ENCODE data around the gene PP2D1. TPM values are rescaled to one million over a fixed set of nuclear protein-coding genes. Genes with fewer than 3 reads are reported as not detected.
"Not testable (repeated sequence)": the region's sequence is repeated elsewhere in the genome, so short reads cannot be mapped to it uniquely, and the experiment has no call there.

PP2D1 gene
- polyA plus RNA-seq, 2 of the 4 experiments (the other 2 are of a cell fraction) = not detected

DNA sequence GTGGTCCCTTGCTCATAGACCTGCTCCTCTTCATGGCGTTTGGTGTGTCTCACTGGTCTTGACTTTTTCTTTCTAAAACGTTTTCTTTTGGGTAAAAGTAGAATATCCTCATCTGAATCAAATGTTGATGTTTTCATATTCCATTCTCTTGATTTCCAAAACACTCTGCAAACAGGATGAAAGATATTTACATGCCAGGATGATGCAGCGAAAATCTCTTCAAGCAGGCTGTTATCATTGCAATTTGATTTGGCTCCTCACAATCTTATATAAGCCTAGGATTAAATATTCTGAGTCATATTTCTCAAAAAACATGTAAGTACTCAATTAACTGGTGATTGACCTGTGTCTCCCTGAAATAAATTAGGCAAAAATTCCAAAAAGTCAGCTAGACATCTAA lies 10.1 kb downstream of the PP2D1 start (continued):
- TF ChIP-seq, protein P1, sequence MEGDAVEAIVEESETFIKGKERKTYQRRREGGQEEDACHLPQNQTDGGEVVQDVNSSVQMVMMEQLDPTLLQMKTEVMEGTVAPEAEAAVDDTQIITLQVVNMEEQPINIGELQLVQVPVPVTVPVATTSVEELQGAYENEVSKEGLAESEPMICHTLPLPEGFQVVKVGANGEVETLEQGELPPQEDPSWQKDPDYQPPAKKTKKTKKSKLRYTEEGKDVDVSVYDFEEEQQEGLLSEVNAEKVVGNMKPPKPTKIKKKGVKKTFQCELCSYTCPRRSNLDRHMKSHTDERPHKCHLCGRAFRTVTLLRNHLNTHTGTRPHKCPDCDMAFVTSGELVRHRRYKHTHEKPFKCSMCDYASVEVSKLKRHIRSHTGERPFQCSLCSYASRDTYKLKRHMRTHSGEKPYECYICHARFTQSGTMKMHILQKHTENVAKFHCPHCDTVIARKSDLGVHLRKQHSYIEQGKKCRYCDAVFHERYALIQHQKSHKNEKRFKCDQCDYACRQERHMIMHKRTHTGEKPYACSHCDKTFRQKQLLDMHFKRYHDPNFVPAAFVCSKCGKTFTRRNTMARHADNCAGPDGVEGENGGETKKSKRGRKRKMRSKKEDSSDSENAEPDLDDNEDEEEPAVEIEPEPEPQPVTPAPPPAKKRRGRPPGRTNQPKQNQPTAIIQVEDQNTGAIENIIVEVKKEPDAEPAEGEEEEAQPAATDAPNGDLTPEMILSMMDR (IDR thresholded peaks at IDR 0.05) = no peak
- TF ChIP-seq MYC (IDR thresholded peaks at IDR 0.05; ENCODE audit: borderline replicate concordance, low read length) = no peak
- TF ChIP-seq HEYL (CRISPR knock-in tag; IDR thresholded peaks at IDR 0.05) = no peak
- TF ChIP-seq, protein P2, sequence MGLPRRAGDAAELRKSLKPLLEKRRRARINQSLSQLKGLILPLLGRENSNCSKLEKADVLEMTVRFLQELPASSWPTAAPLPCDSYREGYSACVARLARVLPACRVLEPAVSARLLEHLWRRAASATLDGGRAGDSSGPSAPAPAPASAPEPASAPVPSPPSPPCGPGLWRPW (IDR thresholded peaks at IDR 0.05) = no peak

DNA sequence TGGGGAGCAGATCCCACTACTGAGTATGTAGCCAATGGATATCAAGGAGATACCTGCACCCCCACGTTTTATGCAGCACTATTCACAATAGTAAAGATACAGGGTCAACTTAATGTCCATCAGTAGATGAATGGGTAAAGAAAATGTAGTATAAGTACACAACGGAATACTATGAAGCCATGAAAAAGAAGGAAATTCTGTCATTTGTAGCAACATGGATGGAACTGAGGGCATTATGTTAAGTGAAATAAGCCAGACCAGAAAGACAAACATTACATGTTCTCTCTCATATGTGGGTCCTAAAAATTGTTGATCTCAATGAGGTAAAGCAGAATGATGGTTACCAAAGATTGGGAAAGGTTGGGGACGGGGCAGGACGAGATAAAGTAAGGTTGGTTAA lies 14.6 kb downstream of the PP2D1 start:
- Histone ChIP-seq H3K4me1 (no peaks in the 10 kb centered on the region), H3K9me3 (no peaks in the 10 kb centered on the region), H3K4me3 (no peak overlapping the region), H3K27ac (no peak overlapping the region), H3K4me2 (no peak overlapping the region)
- ChIA-PET POLR2A (no interaction called here), CTCF (no interaction called here)
- no peak for DNase-seq (ENCODE audit: low read depth in 1 of 2, low spot score in 1 of 2)
- ATAC-seq = no peak
- FAIRE-seq = no peak
- WGBS (ENCODE audit: missing lambda C conversion rate) = 69% methylated on average over 4 of the region's 4 CpGs
- TF ChIP-seq, protein P1 (IDR thresholded peaks at IDR 0.05) = no peak

DNA sequence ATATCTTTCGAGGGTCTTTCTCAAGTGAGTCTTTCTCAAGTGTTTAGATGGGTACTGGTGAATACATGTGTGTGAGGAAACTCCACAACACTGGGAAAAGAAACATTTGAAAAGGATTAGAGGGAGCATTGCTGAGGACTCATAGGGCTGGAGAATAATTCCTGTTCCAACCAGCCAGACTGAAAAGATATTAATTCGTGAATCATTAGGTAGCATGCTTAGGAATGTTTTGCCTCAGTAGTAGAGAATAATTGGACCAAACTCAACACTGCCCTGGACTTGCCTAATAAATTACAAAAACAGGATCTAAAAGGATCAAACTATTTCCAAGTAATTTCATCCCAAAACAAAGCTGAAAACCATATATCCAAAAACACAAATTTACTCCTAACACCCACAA lies 17.3 kb downstream of the PP2D1 start:
- POLR2A ChIA-PET = no interaction called here
- FAIRE-seq = no peak
- CTCF ChIA-PET = interaction anchor here (1.3 kb wide), 1 partner anchor 9 kb away, joined by 3 read pairs; no protein-coding TSS in a partner anchor
- WGBS (ENCODE audit: missing lambda C conversion rate) = 76% methylated on average over 2 of the region's 2 CpGs
- ATAC-seq = no peak
- no peak for DNase-seq (ENCODE audit: low read depth in 1 of 2, low spot score in 1 of 2)
- Histone ChIP-seq H3K4me2 (no peak overlapping the region), H3K9me3 (no peaks in the 10 kb centered on the region), H3K4me1 (no peaks in the 10 kb centered on the region), H3K27ac (no peak overlapping the region), H3K4me3 (no peak overlapping the region)
- TF ChIP-seq KDM5A (IDR thresholded peaks at IDR 0.05) (no peak), EHMT2 (IDR thresholded peaks at IDR 0.05; ENCODE audit: low read depth) (no peak), HOXB5 (CRISPR knock-in tag; IDR thresholded peaks at IDR 0.05) (no peak), POLR2AphosphoS2 (conservative IDR thresholded peaks at IDR 0.05; ENCODE audit: low read length) (no peak), ZNF302 (CRISPR knock-in tag; IDR thresholded peaks at IDR 0.05) (no peak), JUN (IDR thresholded peaks at IDR 0.05) (no peak), RAD21 (conservative IDR thresholded peaks at IDR 0.05 in 1 of 2, IDR thresholded peaks at IDR 0.05 in 1 of 2) (no peak), GATA3 (IDR thresholded peaks at IDR 0.05; ENCODE audit: borderline replicate concordance) (no peak), TFCP2L1 (CRISPR knock-in tag; IDR thresholded peaks at IDR 0.05) (no peak), ESRRA (IDR thresholded peaks at IDR 0.05; ENCODE audit: borderline replicate concordance, low read length) (no peak), CHD4 (IDR thresholded peaks at IDR 0.05; ENCODE audit: borderline replicate concordance) (no peak), ZSCAN20 (CRISPR knock-in tag; IDR thresholded peaks at IDR 0.05) (no peak), NPAS2 (CRISPR knock-in tag; IDR thresholded peaks at IDR 0.05; ENCODE audit: borderline replicate concordance) (no peak), NR3C1 (IDR thresholded peaks at IDR 0.05) (no peak)
- TF ChIP-seq, protein P3, sequence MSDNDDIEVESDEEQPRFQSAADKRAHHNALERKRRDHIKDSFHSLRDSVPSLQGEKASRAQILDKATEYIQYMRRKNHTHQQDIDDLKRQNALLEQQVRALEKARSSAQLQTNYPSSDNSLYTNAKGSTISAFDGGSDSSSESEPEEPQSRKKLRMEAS (IDR thresholded peaks at IDR 0.05) = no peak
- TF ChIP-seq, protein P4, sequence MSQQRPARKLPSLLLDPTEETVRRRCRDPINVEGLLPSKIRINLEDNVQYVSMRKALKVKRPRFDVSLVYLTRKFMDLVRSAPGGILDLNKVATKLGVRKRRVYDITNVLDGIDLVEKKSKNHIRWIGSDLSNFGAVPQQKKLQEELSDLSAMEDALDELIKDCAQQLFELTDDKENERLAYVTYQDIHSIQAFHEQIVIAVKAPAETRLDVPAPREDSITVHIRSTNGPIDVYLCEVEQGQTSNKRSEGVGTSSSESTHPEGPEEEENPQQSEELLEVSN (IDR thresholded peaks at IDR 0.05; ENCODE audit: borderline replicate concordance, low read depth) = no peak
- TF ChIP-seq, protein P5, sequence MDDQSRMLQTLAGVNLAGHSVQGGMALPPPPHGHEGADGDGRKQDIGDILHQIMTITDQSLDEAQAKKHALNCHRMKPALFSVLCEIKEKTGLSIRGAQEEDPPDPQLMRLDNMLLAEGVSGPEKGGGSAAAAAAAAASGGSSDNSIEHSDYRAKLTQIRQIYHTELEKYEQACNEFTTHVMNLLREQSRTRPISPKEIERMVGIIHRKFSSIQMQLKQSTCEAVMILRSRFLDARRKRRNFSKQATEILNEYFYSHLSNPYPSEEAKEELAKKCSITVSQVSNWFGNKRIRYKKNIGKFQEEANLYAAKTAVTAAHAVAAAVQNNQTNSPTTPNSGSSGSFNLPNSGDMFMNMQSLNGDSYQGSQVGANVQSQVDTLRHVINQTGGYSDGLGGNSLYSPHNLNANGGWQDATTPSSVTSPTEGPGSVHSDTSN (IDR thresholded peaks at IDR 0.05) = no peak
- TF ChIP-seq, protein P6, sequence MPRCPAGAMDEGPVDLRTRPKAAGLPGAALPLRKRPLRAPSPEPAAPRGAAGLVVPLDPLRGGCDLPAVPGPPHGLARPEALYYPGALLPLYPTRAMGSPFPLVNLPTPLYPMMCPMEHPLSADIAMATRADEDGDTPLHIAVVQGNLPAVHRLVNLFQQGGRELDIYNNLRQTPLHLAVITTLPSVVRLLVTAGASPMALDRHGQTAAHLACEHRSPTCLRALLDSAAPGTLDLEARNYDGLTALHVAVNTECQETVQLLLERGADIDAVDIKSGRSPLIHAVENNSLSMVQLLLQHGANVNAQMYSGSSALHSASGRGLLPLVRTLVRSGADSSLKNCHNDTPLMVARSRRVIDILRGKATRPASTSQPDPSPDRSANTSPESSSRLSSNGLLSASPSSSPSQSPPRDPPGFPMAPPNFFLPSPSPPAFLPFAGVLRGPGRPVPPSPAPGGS (IDR thresholded peaks at IDR 0.05) = no peak
- TF ChIP-seq, protein P7, sequence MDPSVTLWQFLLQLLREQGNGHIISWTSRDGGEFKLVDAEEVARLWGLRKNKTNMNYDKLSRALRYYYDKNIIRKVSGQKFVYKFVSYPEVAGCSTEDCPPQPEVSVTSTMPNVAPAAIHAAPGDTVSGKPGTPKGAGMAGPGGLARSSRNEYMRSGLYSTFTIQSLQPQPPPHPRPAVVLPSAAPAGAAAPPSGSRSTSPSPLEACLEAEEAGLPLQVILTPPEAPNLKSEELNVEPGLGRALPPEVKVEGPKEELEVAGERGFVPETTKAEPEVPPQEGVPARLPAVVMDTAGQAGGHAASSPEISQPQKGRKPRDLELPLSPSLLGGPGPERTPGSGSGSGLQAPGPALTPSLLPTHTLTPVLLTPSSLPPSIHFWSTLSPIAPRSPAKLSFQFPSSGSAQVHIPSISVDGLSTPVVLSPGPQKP (IDR thresholded peaks at IDR 0.05; ENCODE audit: low read depth, low read length) = no peak

DNA sequence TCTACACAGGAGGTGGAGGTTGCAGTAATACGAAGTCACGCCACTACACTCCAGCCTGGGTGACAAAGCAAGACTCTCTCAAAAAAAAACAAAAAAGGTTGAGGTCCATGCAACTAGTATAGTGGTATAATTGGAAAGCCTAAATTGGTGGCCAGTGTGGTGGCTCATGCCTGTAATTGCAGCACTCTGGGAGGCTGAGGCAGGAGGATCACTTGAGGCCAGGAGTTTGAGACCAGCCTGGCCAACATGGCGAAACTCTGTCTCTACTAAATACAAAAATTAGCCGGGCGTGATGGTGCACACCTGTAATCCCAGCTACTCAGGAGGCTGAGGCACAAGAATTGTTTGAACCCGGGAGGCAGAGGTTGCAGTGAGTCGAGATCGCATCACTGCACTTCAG lies 23.2 kb downstream of the PP2D1 start:
- FAIRE-seq; CTCF ChIA-PET; ATAC-seq; H3K9me3 ChIP-seq; H3K4me2 ChIP-seq; POLR2A ChIA-PET; H3K27ac ChIP-seq; H3K4me3 ChIP-seq; DNase-seq (ENCODE audit: low read depth in 1 of 2, low spot score in 1 of 2); H3K4me1 ChIP-seq: not testable (repeated sequence)
- WGBS (ENCODE audit: missing lambda C conversion rate) = 95% methylated on average over 8 of the region's 8 CpGs
